K562 (cell line): ENCODE measurements around the gene FGFR1OP2. TPM values are rescaled to one million over a fixed set of nuclear protein-coding genes. Genes with fewer than 3 reads are reported as not detected.

Source experiments
- BMI1 ChIP-seq: fragments of 150-350 bp; IDR thresholded peaks from 2 replicates; pipeline ENCODE4 v1.6.1; 2014; ENCODE audit warnings: low read length
- CREB1 ChIP-seq, 2 experiments: sonication (generic) in 1 of 2; formaldehyde crosslinking in 1 of 2; IDR thresholded peaks; 2 replicates each; pipeline versions ENCODE4 v1.6.1 to v1.8.0; 2012 to 2022; ENCODE audit warnings: inconsistent platforms in 1 of 2, mild to moderate bottlenecking in 1 of 2, missing genetic modification reagents in 1 of 2, moderate library complexity in 1 of 2
- CREM ChIP-seq: IDR thresholded peaks from 2 replicates; pipeline ENCODE4 v1.6.1; 2014; ENCODE audit warnings: antibody characterized with exemption, low read depth
- E2F3 ChIP-seq: fragments of 250-450 bp; sonication (Bioruptor Pico); IDR thresholded peaks from 2 replicates; pipeline ENCODE4 v1.4.0; 2020; ENCODE audit warnings: mild to moderate bottlenecking
- GABPB1 ChIP-seq: sonication (generic); formaldehyde crosslinking; IDR thresholded peaks from 2 replicates; pipeline ENCODE4 v1.8.0; 2022; ENCODE audit warnings: mild to moderate bottlenecking, missing genetic modification reagents
- HES1 ChIP-seq: fragments of 450-650 bp; IDR thresholded peaks from 2 replicates; pipeline ENCODE4 v1.6.1; 2016; ENCODE audit warnings: low read depth, mild to moderate bottlenecking, moderate library complexity
- MYC ChIP-seq, 2 experiments: fragments of 250-450 bp in 1 of 2; sonication (Bioruptor Pico) in 1 of 2; IDR thresholded peaks; 2 replicates each; pipeline versions ENCODE4 v1.5.1 to v1.6.1; 2012 to 2021; ENCODE audit warnings: low read depth in 2 of 2, borderline replicate concordance in 1 of 2, improper control_type of control experiment in 1 of 2, low read length in 1 of 2, mild to moderate bottlenecking in 1 of 2, moderate library complexity in 1 of 2
- PHF8 ChIP-seq: fragments of 200-600 bp; sonication (generic); IDR thresholded peaks from 2 replicates; pipeline ENCODE4 v1.6.1; 2012; ENCODE audit warnings: mixed run types, mild to moderate bottlenecking, inconsistent platforms, low read length, moderate library complexity, borderline replicate concordance
- RAD21 ChIP-seq, 2 experiments: fragments of 250-450 bp in 1 of 2; fragments of 450-650 bp in 1 of 2; sonication (Bioruptor Pico) in 1 of 2; formaldehyde crosslinking in 1 of 2; IDR thresholded peaks in 1 of 2; conservative IDR thresholded peaks in 1 of 2; 2 replicates each; pipeline versions ENCODE4 v1.4.0 to v1.8.0; 2020 to 2022; ENCODE audit warnings: mild to moderate bottlenecking in 2 of 2, moderate library complexity in 1 of 2
- RB1 ChIP-seq: fragments of 450-650 bp; IDR thresholded peaks from 2 replicates; pipeline ENCODE4 v1.6.1; 2017; ENCODE audit warnings: low read depth, mild to moderate bottlenecking
- RBM25 ChIP-seq: fragments of 200-400 bp; formaldehyde crosslinking; IDR thresholded peaks from 2 replicates; pipeline ENCODE4 v1.6.1; 2018; ENCODE audit warnings: low read length, low read depth, moderate library complexity; ENCODE audit not compliant: severe bottlenecking
- SOX6 ChIP-seq: fragments of 450-650 bp; IDR thresholded peaks from 2 replicates; pipeline ENCODE4 v1.6.1; 2014; ENCODE audit warnings: mild to moderate bottlenecking
- TEAD1 ChIP-seq, 2 experiments: fragments of 450-650 bp in 1 of 2; sonication (generic) in 1 of 2; formaldehyde crosslinking; IDR thresholded peaks; 2 replicates each; pipeline versions ENCODE4 v1.4.0 to v1.8.0; 2020 to 2022; ENCODE audit warnings: mild to moderate bottlenecking in 2 of 2, missing genetic modification reagents in 1 of 2
- ZBTB26 ChIP-seq: fragments of 450-650 bp; formaldehyde crosslinking; IDR thresholded peaks from 2 replicates; pipeline ENCODE4 v1.4.0; 2022; ENCODE audit warnings: missing genetic modification characterization
- ZNF282 ChIP-seq: sonication (generic); formaldehyde crosslinking; IDR thresholded peaks from 2 replicates; pipeline ENCODE4 v1.8.1; 2023; ENCODE audit warnings: missing genetic modification reagents
- ZNF431 ChIP-seq: sonication (generic); formaldehyde crosslinking; IDR thresholded peaks from 2 replicates; pipeline ENCODE4 v1.8.0; 2022; ENCODE audit warnings: mild to moderate bottlenecking, missing genetic modification reagents
- ZNF57 ChIP-seq: fragments of 450-650 bp; formaldehyde crosslinking; IDR thresholded peaks from 2 replicates; pipeline ENCODE4 v1.4.0; 2020; ENCODE audit warnings: mild to moderate bottlenecking, moderate library complexity
- ZNF766 ChIP-seq: fragments of 200-800 bp; sonication (Bioruptor generic); conservative IDR thresholded peaks from 2 replicates; pipeline ENCODE4 v1.6.1; 2016; ENCODE audit warnings: missing genetic modification characterization, missing compliant biosample characterization
- polyA plus RNA-seq, 8 experiments: library from polyadenylated mRNA; depleted of rRNA in 4 of 8; stranded (reverse) in 5 of 8; unstranded in 3 of 8; fragments of >200 nt; fragmentation: Nextera tagmentation in 2 of 8; fragmentation: Illumina TruSeq in 1 of 8; extraction: Ambion mirVana in 2 of 8; extraction: Trizol in 1 of 8; gene quantifications; 2 replicates each; pipeline versions ENCODE4 v1.2.1 to v1.2.3, GENCODE V29; 2011 to 2014; ENCODE audit warnings: inconsistent platforms in 1 of 8, missing spikeins in 1 of 8
- total RNA-seq, 7 experiments: library from RNA; depleted of rRNA in 6 of 7; stranded (reverse); fragments of >200 nt in 6 of 7; fragmentation: Illumina TruSeq in 2 of 7; extraction: Trizol in 2 of 7; gene quantifications; 2 replicates each; pipeline versions ENCODE4 v1.2.1 to v1.2.3, GENCODE V29; 2011 to 2021; ENCODE audit warnings: low replicate concordance in 1 of 7
- TF ChIP-seq, protein P1 (sequence below): fragments of 450-650 bp; conservative IDR thresholded peaks from 2 replicates; pipeline ENCODE4 v1.6.1; 2016; ENCODE audit warnings: missing genetic modification characterization, low read depth, mild to moderate bottlenecking, missing compliant biosample characterization, moderate library complexity
- TF ChIP-seq, protein P2 (sequence below): conservative IDR thresholded peaks from 2 replicates; pipeline ENCODE4 v1.6.1; 2011; ENCODE audit warnings: low read depth, mild to moderate bottlenecking, low read length; ENCODE audit not compliant: control insufficient read depth

Gene FGFR1OP2
- total and polyA plus RNA-seq, 9 of the 15 experiments (the other 6 are each of a cell fraction or from before 2014, with no cell fraction given): 31.6 to 49.0 (median 37.1) TPM

DNA sequence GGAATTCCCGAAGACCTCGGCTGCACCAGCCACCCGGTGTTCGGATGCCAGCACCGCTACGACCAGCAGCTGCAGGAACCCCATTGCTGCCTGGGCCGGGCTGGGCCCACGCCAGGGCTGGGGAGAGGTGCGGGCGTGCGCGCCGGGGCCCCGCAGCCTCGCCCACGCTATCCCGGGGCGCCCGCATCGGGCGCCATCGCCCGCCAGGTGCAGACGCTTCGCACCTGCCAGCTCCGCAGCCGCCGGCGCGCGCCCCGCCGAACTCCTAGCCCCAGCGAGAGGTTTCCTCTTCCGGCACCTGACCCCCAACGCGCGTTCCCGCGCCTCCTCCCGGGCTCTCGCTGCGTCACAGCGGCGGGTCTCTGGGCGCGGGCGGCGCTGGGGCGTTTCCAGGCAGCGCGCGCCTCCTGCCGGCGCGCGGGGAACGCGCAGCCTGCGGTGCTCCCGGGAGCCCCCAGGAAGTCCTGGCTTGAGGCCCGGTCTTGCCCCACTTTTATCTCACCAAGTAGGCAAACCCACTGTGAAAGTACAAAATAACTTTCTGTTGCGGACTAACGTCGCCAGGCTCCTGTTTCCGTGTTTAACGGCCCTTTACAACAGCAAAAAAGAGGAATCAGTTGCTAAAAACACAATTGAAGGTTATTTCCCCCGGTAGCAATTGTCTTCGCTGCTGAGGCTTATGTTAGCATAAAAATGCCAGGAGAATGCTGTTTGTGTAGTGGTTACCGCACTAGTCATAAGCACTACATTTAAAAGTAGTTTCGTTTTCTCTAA lies 76.0 kb downstream of the FGFR1OP2 start, which contains the start of gene TM7SF3 (continued):
- TF ChIP-seq, protein P1, sequence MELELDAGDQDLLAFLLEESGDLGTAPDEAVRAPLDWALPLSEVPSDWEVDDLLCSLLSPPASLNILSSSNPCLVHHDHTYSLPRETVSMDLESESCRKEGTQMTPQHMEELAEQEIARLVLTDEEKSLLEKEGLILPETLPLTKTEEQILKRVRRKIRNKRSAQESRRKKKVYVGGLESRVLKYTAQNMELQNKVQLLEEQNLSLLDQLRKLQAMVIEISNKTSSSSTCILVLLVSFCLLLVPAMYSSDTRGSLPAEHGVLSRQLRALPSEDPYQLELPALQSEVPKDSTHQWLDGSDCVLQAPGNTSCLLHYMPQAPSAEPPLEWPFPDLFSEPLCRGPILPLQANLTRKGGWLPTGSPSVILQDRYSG (tag): peak; percentile 66; the same call in 1 of the 2 replicates
- TF ChIP-seq PHF8: peak; percentile 85; the same call in 1 of the 2 replicates
- TF ChIP-seq HES1: no peak
- TF ChIP-seq RB1: peak; percentile 99
- TF ChIP-seq MYC (IDR thresholded peaks at IDR 0.05; ENCODE audit: low read depth, low read length): peak; percentile 61
- TF ChIP-seq MYC (CRISPR knock-in tag; IDR thresholded peaks at IDR 0.05; ENCODE audit: borderline replicate concordance, low read depth): no peak
- peak; percentile 87 for TF ChIP-seq CREM
- TF ChIP-seq TEAD1 (CRISPR knock-in tag; IDR thresholded peaks at IDR 0.05): 0 out of 4 replicates have a peak, but pooled peaks of 1 of the 2 experiments have one; percentile 39
- peak; percentile 72 for TF ChIP-seq CREB1 (IDR thresholded peaks at IDR 0.05)
- TF ChIP-seq CREB1 (CRISPR knock-in tag; IDR thresholded peaks at IDR 0.05): peak; percentile 70; the same call in 1 of the 2 replicates
- peak; percentile 81; the same call in 1 of the 2 replicates for TF ChIP-seq E2F3
- TF ChIP-seq GABPB1 (CRISPR knock-in tag): peak; percentile 74
- peak; percentile 94 to 95 for TF ChIP-seq RAD21 (CRISPR knock-in tag; conservative IDR thresholded peaks at IDR 0.05 in 1 of 2, IDR thresholded peaks at IDR 0.05 in 1 of 2)
- no peak for TF ChIP-seq ZNF57
- no peak for TF ChIP-seq ZNF282 (CRISPR knock-in tag)
- TF ChIP-seq BMI1: 0 out of 2 replicates have a peak, but pooled peaks have one; percentile 10
- TF ChIP-seq, protein P2, sequence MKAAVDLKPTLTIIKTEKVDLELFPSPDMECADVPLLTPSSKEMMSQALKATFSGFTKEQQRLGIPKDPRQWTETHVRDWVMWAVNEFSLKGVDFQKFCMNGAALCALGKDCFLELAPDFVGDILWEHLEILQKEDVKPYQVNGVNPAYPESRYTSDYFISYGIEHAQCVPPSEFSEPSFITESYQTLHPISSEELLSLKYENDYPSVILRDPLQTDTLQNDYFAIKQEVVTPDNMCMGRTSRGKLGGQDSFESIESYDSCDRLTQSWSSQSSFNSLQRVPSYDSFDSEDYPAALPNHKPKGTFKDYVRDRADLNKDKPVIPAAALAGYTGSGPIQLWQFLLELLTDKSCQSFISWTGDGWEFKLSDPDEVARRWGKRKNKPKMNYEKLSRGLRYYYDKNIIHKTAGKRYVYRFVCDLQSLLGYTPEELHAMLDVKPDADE: peak; percentile 61; the same call in 1 of the 2 replicates
- no peak; the same call in 1 of the 2 replicates for TF ChIP-seq ZNF431 (CRISPR knock-in tag)
- TF ChIP-seq SOX6: 0 out of 2 replicates have a peak, but pooled peaks have one; percentile 34
- no peak for TF ChIP-seq ZBTB26 (CRISPR knock-in tag)
- peak; percentile 88 for TF ChIP-seq ZNF766 (CRISPR knock-in tag)
- peak; percentile 56 for TF ChIP-seq RBM25
